H1 (cell line): ENCODE results near the gene TSN. TPM values are rescaled to one million over a fixed set of nuclear protein-coding genes. Genes with fewer than 3 reads are reported as not detected.

Experiments
- CTCF ChIA-PET: fragments of 300-600 bp; sonication (Branson Sonifier 250); formaldehyde crosslinking; loops from one replicate; lab custom pipeline; 2021; ENCODE audit not compliant: partially characterized antibody; lab: Charles Lee
- POLR2A ChIA-PET: fragments of 300-600 bp; sonication (Branson Sonifier 250); formaldehyde crosslinking; loops from one replicate; lab custom pipeline; 2021; ENCODE audit warnings: inconsistent platforms; ENCODE audit not compliant: partially characterized antibody; lab: Charles Lee
- DNase-seq, 2 experiments: peaks; one replicate each; pipeline versions ENCODE4 v3.0.0 to v3.0.0-alpha.2; 2010 to 2022; ENCODE audit warnings: low spot score in 2 of 2, low read depth in 1 of 2, mixed read lengths in 1 of 2
- FAIRE-seq: peaks from 2 replicates; lab custom pipeline; 2011; peaks lifted over from hg19 to GRCh38; lab: Jason Lieb, UNC
- H2AFZ ChIP-seq: 2 replicates; pipeline ENCODE4 v1.8.1; 2012; ENCODE audit warnings: low read length, inconsistent platforms
- H2AK5ac ChIP-seq: 2 replicates; pipeline ENCODE4 v1.6.1; 2013; ENCODE audit warnings: low read depth, low read length
- H2BK120ac ChIP-seq: replicated peaks from 2 replicates; pipeline ENCODE3; 2013; ENCODE audit warnings: low read depth, low read length, inconsistent platforms
- H2BK12ac ChIP-seq: 2 replicates; pipeline ENCODE4 v1.6.1; 2013; ENCODE audit warnings: low read depth, low read length
- H2BK15ac ChIP-seq: 2 replicates; pipeline ENCODE4 v1.6.1; 2013; ENCODE audit warnings: low read length
- H2BK20ac ChIP-seq: 2 replicates; pipeline ENCODE4 v1.6.1; 2013; ENCODE audit warnings: low read length
- H2BK5ac ChIP-seq: 2 replicates; pipeline ENCODE4 v1.6.1; 2013; ENCODE audit warnings: low read depth, low read length
- H3K14ac ChIP-seq: 2 replicates; pipeline ENCODE4 v1.6.1; 2013; ENCODE audit warnings: inconsistent platforms; ENCODE audit not compliant: insufficient read length
- H3K18ac ChIP-seq: 2 replicates; pipeline ENCODE4 v1.6.1; 2013; ENCODE audit warnings: low read length; ENCODE audit errors: extremely low read depth
- H3K23ac ChIP-seq: 2 replicates; pipeline ENCODE4 v1.6.1; 2013; ENCODE audit warnings: inconsistent platforms; ENCODE audit not compliant: insufficient read length
- H3K23me2 ChIP-seq: 2 replicates; pipeline ENCODE4 v1.6.1; 2013; ENCODE audit warnings: low read depth, low read length
- H3K27ac ChIP-seq: 2 replicates; pipeline ENCODE4 v1.6.1; 2011; ENCODE audit warnings: low read depth, low read length, inconsistent platforms
- H3K27me3 ChIP-seq, 4 experiments: replicated peaks in 1 of 4; 1 replicate in 1 of 4; 2 replicates in 3 of 4; pipeline versions ENCODE4 v1.6.1 to v1.8.1; 2011 to 2013; ENCODE audit warnings: low read length in 3 of 4, mild to moderate bottlenecking in 3 of 4, inconsistent platforms in 2 of 4, mixed read lengths in 2 of 4, moderate library complexity in 1 of 4; ENCODE audit not compliant: control insufficient read depth in 3 of 4, insufficient read depth in 3 of 4; ENCODE audit errors: extremely low read depth in 1 of 4
- H3K36me3 ChIP-seq, 4 experiments: 2 replicates each; pipeline versions ENCODE4 v1.6.1 to v1.8.1; 2011 to 2013; ENCODE audit warnings: mild to moderate bottlenecking in 4 of 4, low read length in 3 of 4, moderate library complexity in 2 of 4, control low read depth in 1 of 4, inconsistent platforms in 1 of 4; ENCODE audit not compliant: insufficient read depth in 4 of 4, control insufficient read depth in 2 of 4
- H3K4ac ChIP-seq: replicated peaks from 2 replicates; pipeline ENCODE3; 2013; ENCODE audit warnings: low read length, low read depth, mixed read lengths, inconsistent platforms; ENCODE audit not compliant: insufficient read length
- H3K4me1 ChIP-seq, 4 experiments: replicated peaks in 1 of 4; 1 replicate in 1 of 4; 2 replicates in 3 of 4; pipeline versions ENCODE4 v1.6.1 to v1.8.1; 2011 to 2013; ENCODE audit warnings: low read length in 3 of 4, inconsistent platforms in 2 of 4, mixed read lengths in 1 of 4; ENCODE audit not compliant: insufficient read depth in 4 of 4, control insufficient read depth in 3 of 4
- H3K4me2 ChIP-seq, 2 experiments: 2 replicates each; pipeline versions ENCODE4 v1.6.1 to v1.8.1; 2011 to 2013; ENCODE audit warnings: low read depth in 2 of 2, low read length in 2 of 2, control low read depth in 1 of 2, inconsistent platforms in 1 of 2, mild to moderate bottlenecking in 1 of 2; ENCODE audit not compliant: insufficient read depth in 1 of 2
- H3K4me3 ChIP-seq, 4 experiments: fragments of 200-600, 300-600 bp in 1 of 4; sonication (generic), shearing (Covaris generic), sonication (Bioruptor Twin) in 1 of 4; 2 replicates each; pipeline versions ENCODE4 v1.5.1 to v1.8.1; 2011 to 2016; ENCODE audit warnings: low read length in 4 of 4, low read depth in 3 of 4, control low read depth in 2 of 4, inconsistent platforms in 2 of 4, mild to moderate bottlenecking in 2 of 4, mixed read lengths in 1 of 4, moderate library complexity in 1 of 4; ENCODE audit not compliant: insufficient read depth in 2 of 4; ENCODE audit errors: extremely low read depth in 1 of 4
- H3K56ac ChIP-seq: replicated peaks from 2 replicates; pipeline ENCODE3; 2013; ENCODE audit warnings: low read depth, mild to moderate bottlenecking, mixed read lengths, low read length, inconsistent platforms; ENCODE audit not compliant: insufficient read length
- H3K79me1 ChIP-seq: 2 replicates; pipeline ENCODE4 v1.6.1; 2013; ENCODE audit warnings: low read depth, low read length, control low read depth
- H3K79me2 ChIP-seq, 2 experiments: 2 replicates each; pipeline versions ENCODE4 v1.6.1 to v1.8.1; 2012 to 2013; ENCODE audit warnings: low read length in 2 of 2, mild to moderate bottlenecking in 2 of 2, inconsistent platforms in 1 of 2; ENCODE audit not compliant: insufficient read depth in 2 of 2, control insufficient read depth in 1 of 2
- H3K9ac ChIP-seq, 4 experiments: replicated peaks in 1 of 4; 1 replicate in 1 of 4; 2 replicates in 3 of 4; pipeline versions ENCODE4 v1.6.1 to v1.8.1; 2011 to 2013; ENCODE audit warnings: low read depth in 3 of 4, low read length in 3 of 4, control low read depth in 2 of 4, mild to moderate bottlenecking in 2 of 4, moderate library complexity in 2 of 4, inconsistent platforms in 1 of 4; ENCODE audit errors: extremely low read depth in 1 of 4
- H3K9me3 ChIP-seq, 2 experiments: 2 replicates each; pipeline versions ENCODE4 v1.6.1 to v1.8.1; 2012 to 2013; ENCODE audit warnings: mild to moderate bottlenecking in 2 of 2, moderate library complexity in 2 of 2, control low read depth in 1 of 2, inconsistent platforms in 1 of 2, low read depth in 1 of 2, low read length in 1 of 2, mixed read lengths in 1 of 2; ENCODE audit not compliant: insufficient read depth in 2 of 2
- H4K20me1 ChIP-seq, 2 experiments: replicated peaks in 1 of 2; 2 replicates each; pipeline versions ENCODE3 to v1.8.1; 2011 to 2013; ENCODE audit warnings: inconsistent platforms in 2 of 2, low read length in 2 of 2, mild to moderate bottlenecking in 1 of 2; ENCODE audit not compliant: insufficient read depth in 2 of 2, control insufficient read depth in 1 of 2
- H4K5ac ChIP-seq: 2 replicates; pipeline ENCODE4 v1.6.1; 2013; ENCODE audit warnings: low read length, low read depth, mixed read lengths, inconsistent platforms; ENCODE audit not compliant: insufficient read length
- H4K8ac ChIP-seq: 2 replicates; pipeline ENCODE4 v1.8.0; 2013; ENCODE audit warnings: mild to moderate bottlenecking, moderate library complexity, low read length, inconsistent platforms; ENCODE audit not compliant: insufficient read depth; ENCODE audit errors: extremely low read depth
- H4K91ac ChIP-seq: replicated peaks from 2 replicates; pipeline ENCODE3; 2013; ENCODE audit warnings: low read length, mixed read lengths, inconsistent platforms; ENCODE audit not compliant: insufficient read length
- ASH2L ChIP-seq: fragments of 200-600, 300-600 bp; sonication (generic); IDR thresholded peaks from one replicate; pipeline ENCODE4 v1.7.1; 2017; ENCODE audit warnings: low read length
- BRCA1 ChIP-seq: IDR thresholded peaks from 2 replicates; pipeline ENCODE4 v1.6.1; 2012; ENCODE audit warnings: low read depth, low read length, improper control_type of control experiment
- EP300 ChIP-seq, 2 experiments: IDR thresholded peaks; 1 replicate in 1 of 2; 2 replicates in 1 of 2; pipeline ENCODE4 v1.6.1; 2011 to 2012; ENCODE audit warnings: low read depth in 2 of 2, low read length in 2 of 2, mild to moderate bottlenecking in 2 of 2, borderline replicate concordance in 1 of 2, inconsistent platforms in 1 of 2, moderate library complexity in 1 of 2
- KDM1A ChIP-seq: fragments of 200-600, 300-600 bp; sonication (generic); IDR thresholded peaks from 2 replicates; pipeline ENCODE4 v1.7.1; 2016; ENCODE audit warnings: mild to moderate bottlenecking, low read length, borderline replicate concordance
- NANOG ChIP-seq: IDR thresholded peaks from 2 replicates; pipeline ENCODE4 v1.6.1; 2011; ENCODE audit warnings: low read length, low read depth, mild to moderate bottlenecking, inconsistent platforms; ENCODE audit not compliant: insufficient read depth, poor library complexity, severe bottlenecking
- SP1 ChIP-seq: IDR thresholded peaks from 2 replicates; pipeline ENCODE4 v1.6.1; 2011; ENCODE audit warnings: low read depth, low read length
- TEAD4 ChIP-seq: IDR thresholded peaks from 2 replicates; pipeline ENCODE4 v1.6.1; 2012; ENCODE audit warnings: low read depth, low read length, inconsistent platforms, mixed read lengths
- YY1 ChIP-seq: IDR thresholded peaks from 2 replicates; pipeline ENCODE4 v1.6.1; 2011; ENCODE audit warnings: low read depth, mild to moderate bottlenecking, low read length
- ZNF274 ChIP-seq: IDR thresholded peaks from 2 replicates; pipeline ENCODE4 v1.7.0; 2012; ENCODE audit warnings: low read length, borderline replicate concordance; ENCODE audit errors: extremely low read depth
- WGBS, 2 experiments: shearing (Covaris generic) in 1 of 2; methylation state at CpG; one replicate each; pipeline versions ENCODE4 v1.1.6 to v1.1.7; 2013 to 2015; ENCODE audit warnings: low lambda C conversion rate in 2 of 2, mixed read lengths in 2 of 2, inconsistent platforms in 1 of 2, low coverage in 1 of 2, missing lambda C conversion rate in 1 of 2; ENCODE audit not compliant: insufficient replicate concordance in 2 of 2, insufficient coverage in 1 of 2, insufficient read length in 1 of 2; ENCODE audit errors: extremely low coverage in 1 of 2, missing lambda C conversion rate in 1 of 2; 5-methylcytosine and 5-hydroxymethylcytosine counted together
- polyA plus RNA-seq, 7 experiments: library from polyadenylated mRNA; depleted of rRNA in 3 of 7; stranded (reverse) in 5 of 7; unstranded in 2 of 7; fragments of >200 nt in 5 of 7; fragments of 200-250 nt in 2 of 7; gene quantifications; 1 replicate in 5 of 7; 2 replicates in 1 of 7; 4 replicates in 1 of 7; pipeline versions ENCODE4 v1.2.1 to v1.2.3, GENCODE V29; 2011 to 2013; ENCODE audit warnings: missing spikeins in 2 of 7, mixed read lengths in 2 of 7
- total RNA-seq: library from RNA; stranded (reverse); fragmentation: NEBNext Ultra II Directional; extraction: Animal tissue kit (Norgen Biotek cat#: 25700); gene quantifications from 2 replicates; pipeline ENCODE4 v1.2.1, GENCODE V29; 2021
- TF ChIP-seq, protein P1 (sequence below): IDR thresholded peaks from 2 replicates; pipeline ENCODE4 v1.6.1; 2012; ENCODE audit warnings: low read length, inconsistent platforms

Gene TSN
- total and polyA plus RNA-seq, 2 of the 8 experiments (the other 6 are each of a cell fraction or from before 2014, with no cell fraction given) = 44.4 to 96.1 TPM

DNA sequence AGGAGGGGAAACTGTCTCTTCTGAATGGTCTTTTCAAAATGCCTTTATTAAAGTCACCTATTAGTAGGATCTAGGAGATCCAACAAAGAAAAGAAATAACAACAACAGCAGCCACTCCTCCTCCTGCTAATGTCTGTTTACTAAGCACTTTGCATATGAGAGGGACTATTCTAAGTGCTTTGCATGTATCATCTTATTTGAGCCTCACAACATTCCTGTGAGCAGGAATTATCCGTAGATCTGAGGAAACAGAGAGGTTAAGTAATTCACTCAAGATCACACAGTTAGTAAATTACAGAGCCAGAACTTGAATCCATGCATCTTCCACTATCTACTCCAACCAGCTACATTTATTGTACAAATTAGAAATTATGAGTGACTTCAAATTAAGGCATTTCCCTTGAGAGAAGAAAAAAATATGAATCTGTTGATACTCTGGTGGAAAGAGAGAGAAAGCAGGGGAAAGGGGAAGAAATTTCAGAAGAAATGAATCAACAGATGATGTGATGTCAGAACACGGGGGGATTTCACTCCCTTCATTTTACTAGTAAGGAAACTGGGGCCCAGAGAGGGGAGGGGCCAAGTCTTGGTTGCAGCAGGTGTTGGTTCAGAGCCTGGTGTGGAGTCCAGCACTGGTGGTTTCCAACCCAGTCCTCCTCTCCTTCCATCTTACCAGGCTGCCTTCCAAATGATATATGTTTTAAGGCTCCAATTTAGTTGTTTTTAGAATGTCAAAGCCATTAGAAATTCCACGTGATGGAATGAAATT is 49.7 kb downstream of the TSN start:
- Histone ChIP-seq H3K79me1 (no peaks in the 10 kb centered on the region), H4K8ac (no peak overlapping the region), H3K9ac (no peak overlapping the region), H3K23me2 (no peaks in the 10 kb centered on the region), H2AFZ (no peak overlapping the region), H4K91ac (no peak overlapping the region), H3K23ac (no peak overlapping the region), H2BK120ac (no peak overlapping the region), H4K20me1 (no peaks in the 10 kb centered on the region), H3K4me3 (peak overlapping the region in 1 of 4 experiments; percentile 34; a peak in 1 of 8 replicates), H3K14ac (no peak overlapping the region), H2BK5ac (peak overlapping the region; percentile 1; the same call in 1 of the 2 replicates), H3K4ac (no peak overlapping the region), H4K5ac (peak overlapping the region; percentile 61), H3K79me2 (no peaks in the 10 kb centered on the region), H2AK5ac (no peak overlapping the region), H3K4me2 (peak overlapping the region; percentile 26 to 52; a peak in 2 of 4 replicates), H2BK12ac (no peak overlapping the region), H2BK15ac (no peak overlapping the region), H3K4me1 (peaks cover 2 to 18% (median 12%) of the 10 kb centered on the region in 4 experiments; a peak in 5 of 7 replicates), H3K18ac (0 out of 2 replicates have a peak overlapping the region, but pooled peaks have one; percentile 42), H3K9me3 (no peaks in the 10 kb centered on the region), H3K36me3 (no peaks in the 10 kb centered on the region), H3K27me3 (no peaks in the 10 kb centered on the region), H3K27ac (peak overlapping the region; percentile 19; the same call in 1 of the 2 replicates), H3K56ac (no peak overlapping the region), H2BK20ac (peak overlapping the region; percentile 52; the same call in 1 of the 2 replicates)
- CTCF ChIA-PET = interaction anchor here (1.4 kb wide), 1 partner anchor 10 kb away, joined by 7 read pairs; no protein-coding TSS in a partner anchor
- no peak for DNase-seq
- POLR2A ChIA-PET = interaction anchor here (0.7 to 2.3 kb wide), 4 partner anchors 11 to 69 kb away, joined by 3 to 14 read pairs (median 6); partner anchors contain the start of gene NIFK
- peak; percentile 13 for FAIRE-seq
- WGBS, 2 experiments = 38% methylated on average over 3 of the region's 3 CpGs; no CpG with 5 or more reads in 1 of the 2 experiments
- TF ChIP-seq SP1 = peak; percentile 70
- peak; percentile 21 for TF ChIP-seq NANOG
- peak; percentile 78 for TF ChIP-seq TEAD4
- TF ChIP-seq, protein P1, sequence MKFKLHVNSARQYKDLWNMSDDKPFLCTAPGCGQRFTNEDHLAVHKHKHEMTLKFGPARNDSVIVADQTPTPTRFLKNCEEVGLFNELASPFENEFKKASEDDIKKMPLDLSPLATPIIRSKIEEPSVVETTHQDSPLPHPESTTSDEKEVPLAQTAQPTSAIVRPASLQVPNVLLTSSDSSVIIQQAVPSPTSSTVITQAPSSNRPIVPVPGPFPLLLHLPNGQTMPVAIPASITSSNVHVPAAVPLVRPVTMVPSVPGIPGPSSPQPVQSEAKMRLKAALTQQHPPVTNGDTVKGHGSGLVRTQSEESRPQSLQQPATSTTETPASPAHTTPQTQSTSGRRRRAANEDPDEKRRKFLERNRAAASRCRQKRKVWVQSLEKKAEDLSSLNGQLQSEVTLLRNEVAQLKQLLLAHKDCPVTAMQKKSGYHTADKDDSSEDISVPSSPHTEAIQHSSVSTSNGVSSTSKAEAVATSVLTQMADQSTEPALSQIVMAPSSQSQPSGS = no peak
- TF ChIP-seq KDM1A = peak; percentile 97
- peak; percentile 74 for TF ChIP-seq ASH2L
- peak in 1 of 2 experiments; percentile 65; a peak in 1 of 3 replicates for TF ChIP-seq EP300 (IDR thresholded peaks at IDR 0.05; ENCODE audit: borderline replicate concordance in 1 of 2, low read depth in 2 of 2, low read length in 2 of 2)
- TF ChIP-seq BRCA1 = no peak
- no peak for TF ChIP-seq YY1
- no peak for TF ChIP-seq ZNF274
